ENCODE data around the gene ING2. TPM values are rescaled to one million over a fixed set of nuclear protein-coding genes. Genes with fewer than 3 reads are reported as not detected.

Gene ING2
- total RNA-seq, 4 donors from 2014 or later = 8.1 to 19.3 (median 16.6) TPM

- H3K4me1 ChIP-seq = no peaks in the 10 kb centered on the region
- TF ChIP-seq, protein P1, sequence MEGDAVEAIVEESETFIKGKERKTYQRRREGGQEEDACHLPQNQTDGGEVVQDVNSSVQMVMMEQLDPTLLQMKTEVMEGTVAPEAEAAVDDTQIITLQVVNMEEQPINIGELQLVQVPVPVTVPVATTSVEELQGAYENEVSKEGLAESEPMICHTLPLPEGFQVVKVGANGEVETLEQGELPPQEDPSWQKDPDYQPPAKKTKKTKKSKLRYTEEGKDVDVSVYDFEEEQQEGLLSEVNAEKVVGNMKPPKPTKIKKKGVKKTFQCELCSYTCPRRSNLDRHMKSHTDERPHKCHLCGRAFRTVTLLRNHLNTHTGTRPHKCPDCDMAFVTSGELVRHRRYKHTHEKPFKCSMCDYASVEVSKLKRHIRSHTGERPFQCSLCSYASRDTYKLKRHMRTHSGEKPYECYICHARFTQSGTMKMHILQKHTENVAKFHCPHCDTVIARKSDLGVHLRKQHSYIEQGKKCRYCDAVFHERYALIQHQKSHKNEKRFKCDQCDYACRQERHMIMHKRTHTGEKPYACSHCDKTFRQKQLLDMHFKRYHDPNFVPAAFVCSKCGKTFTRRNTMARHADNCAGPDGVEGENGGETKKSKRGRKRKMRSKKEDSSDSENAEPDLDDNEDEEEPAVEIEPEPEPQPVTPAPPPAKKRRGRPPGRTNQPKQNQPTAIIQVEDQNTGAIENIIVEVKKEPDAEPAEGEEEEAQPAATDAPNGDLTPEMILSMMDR (IDR thresholded peaks at IDR 0.05) = no peak
- no peak for TF ChIP-seq POLR2A (IDR thresholded peaks at IDR 0.05)
Observed at GRCh38 chr4:183553601-183554345, 48.9 kb downstream of the ING2 start.

GRCh38 chr4:183554346-183554686 lies 49.5 kb downstream of the ING2 start:
- H3K4me1 ChIP-seq = no peaks in the 10 kb centered on the region
- 63 to 83% methylated on average over 6 of the region's 6 CpGs for WGBS, 2 donors
- peaks cover 0 to 11% (median 0%) of the 10 kb centered on the region in 4 donors for H3K27me3 ChIP-seq
- no peak for DNase-seq
- intact Hi-C loops (cut with DNase I) = no loop called here
- H3K4me3 ChIP-seq = no peak overlapping the region
- no peak overlapping the region for H3K27ac ChIP-seq
- H3K36me3 ChIP-seq = no peaks in the 10 kb centered on the region
- H3K9me3 ChIP-seq = no peaks in the 10 kb centered on the region
- no peak for TF ChIP-seq POLR2A (IDR thresholded peaks at IDR 0.05)
- TF ChIP-seq, protein P1 (IDR thresholded peaks at IDR 0.05) = no peak

More at GRCh38 chr4:183553601-183554345, 48.9 kb downstream of the ING2 start:
- Histone ChIP-seq H3K36me3 (no peaks in the 10 kb centered on the region), H3K27ac (no peak overlapping the region), H3K4me3 (no peak overlapping the region), H3K27me3 (peaks cover 0 to 11% (median 0%) of the 10 kb centered on the region in 4 donors), H3K9me3 (no peaks in the 10 kb centered on the region)
- intact Hi-C loops (cut with DNase I) = no loop called here
- WGBS, 2 donors = 68 to 86% methylated on average over 5 of the region's 5 CpGs
- no peak for DNase-seq

- Histone ChIP-seq H3K4me1 (no peaks in the 10 kb centered on the region), H3K36me3 (no peaks in the 10 kb centered on the region), H3K9me3 (no peaks in the 10 kb centered on the region), H3K27me3 (peaks cover 0 to 11% (median 0%) of the 10 kb centered on the region in 4 donors), H3K27ac (no peak overlapping the region), H3K4me3 (no peak overlapping the region)
- intact Hi-C loops (cut with DNase I) = no loop called here
- TF ChIP-seq POLR2A (IDR thresholded peaks at IDR 0.05) = no peak
- TF ChIP-seq, protein P1 (IDR thresholded peaks at IDR 0.05) = no peak
- DNase-seq = no peak
- WGBS, 2 donors = 50 to 73% methylated on average over 7 to 8 of the region's 8 CpGs
Observed at GRCh38 chr4:183554878-183555585, 50.2 kb downstream of the ING2 start.

DNA sequence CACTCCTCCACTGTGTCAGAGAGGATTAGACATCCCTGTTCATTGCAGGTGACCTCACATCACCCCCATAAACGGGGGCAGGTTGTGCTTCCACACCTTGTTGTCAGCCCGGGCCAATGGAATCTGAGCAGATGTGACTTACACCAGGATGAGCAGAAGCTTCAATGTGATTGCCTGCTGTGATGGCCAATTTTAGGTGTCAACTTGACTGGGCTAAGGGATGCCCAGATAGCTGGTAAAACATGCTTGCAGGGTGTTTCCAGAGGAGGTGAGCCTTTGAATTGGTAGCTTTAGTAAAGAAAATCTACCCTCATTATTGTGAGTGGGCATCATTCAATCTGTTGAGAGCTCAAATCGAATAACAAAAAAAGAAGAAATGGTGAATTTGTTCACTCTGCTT lies 52.1 kb downstream of the ING2 start:
- intact Hi-C loops (cut with DNase I) = no loop called here
- DNase-seq = no peak
- Histone ChIP-seq H3K4me3 (no peak overlapping the region), H3K27ac (no peak overlapping the region), H3K27me3 (peaks cover 0 to 4% (median 0%) of the 10 kb centered on the region in 4 donors), H3K36me3 (no peaks in the 10 kb centered on the region), H3K4me1 (no peaks in the 10 kb centered on the region), H3K9me3 (no peaks in the 10 kb centered on the region)
- TF ChIP-seq POLR2A (IDR thresholded peaks at IDR 0.05) = no peak
- WGBS, 2 donors = 80 to 95% methylated on average over 1 to 3 of the region's 3 CpGs

GRCh38 chr4:183557611-183558010 lies 52.8 kb downstream of the ING2 start:
- TF ChIP-seq, protein P1 (IDR thresholded peaks at IDR 0.05) = no peak
- TF ChIP-seq POLR2A (IDR thresholded peaks at IDR 0.05) = no peak
- no peaks in the 10 kb centered on the region for H3K9me3 ChIP-seq
- WGBS, 2 donors = 88 to 98% methylated on average over 4 to 6 of the region's 6 CpGs
- no peak overlapping the region for H3K4me3 ChIP-seq
- H3K36me3 ChIP-seq = no peaks in the 10 kb centered on the region
- peaks cover 0 to 4% (median 0%) of the 10 kb centered on the region in 4 donors for H3K27me3 ChIP-seq
- no peak overlapping the region for H3K27ac ChIP-seq
- no peaks in the 10 kb centered on the region for H3K4me1 ChIP-seq
- DNase-seq = no peak
- intact Hi-C loops (cut with DNase I) = no loop called here
